Neural crest cell (in vitro differentiated cells): ENCODE data around the gene MEX3C. TPM values are rescaled to one million over a fixed set of nuclear protein-coding genes. Genes with fewer than 3 reads are reported as not detected.

ENCODE experiments used
- DNase-seq: peaks from one replicate; pipeline ENCODE4 v3.0.0; 2021; ENCODE audit warnings: low read depth, mixed read lengths, low spot score
- H3K27ac Mint-ChIP-seq: one replicate; pipeline ENCODE4 v1.8.0; 2021; ENCODE audit warnings: mild to moderate bottlenecking, mixed read lengths; ENCODE audit not compliant: unreplicated experiment
- H3K27me3 Mint-ChIP-seq: 2 replicates; pipeline ENCODE4 v1.8.0; 2021; ENCODE audit warnings: low read depth, mild to moderate bottlenecking, mixed read lengths
- H3K36me3 Mint-ChIP-seq: 2 replicates; pipeline ENCODE4 v1.8.0; 2021; ENCODE audit warnings: low read depth, mild to moderate bottlenecking, mixed read lengths
- H3K4me1 Mint-ChIP-seq: 2 replicates; pipeline ENCODE4 v1.8.0; 2021; ENCODE audit warnings: mixed read lengths
- H3K4me3 Mint-ChIP-seq: one replicate; pipeline ENCODE4 v1.8.0; 2021; ENCODE audit warnings: mild to moderate bottlenecking, mixed read lengths
- H3K9me3 Mint-ChIP-seq: 2 replicates; pipeline ENCODE4 v1.8.0; 2021; ENCODE audit warnings: mixed read lengths
- total RNA-seq: library from RNA; stranded (reverse); gene quantifications from 2 replicates; pipeline ENCODE4 v1.2.1, GENCODE V29; 2021
- TF ChIP-seq, protein P1 (sequence below): fragments of 200-600 bp; sonication (generic); conservative IDR thresholded peaks from 2 replicates; pipeline ENCODE4 v1.5.0; 2021; ENCODE audit warnings: antibody characterized with exemption, mild to moderate bottlenecking

MEX3C gene
- total RNA-seq, 1 donor from 2014 or later: 70.7 TPM

DNA sequence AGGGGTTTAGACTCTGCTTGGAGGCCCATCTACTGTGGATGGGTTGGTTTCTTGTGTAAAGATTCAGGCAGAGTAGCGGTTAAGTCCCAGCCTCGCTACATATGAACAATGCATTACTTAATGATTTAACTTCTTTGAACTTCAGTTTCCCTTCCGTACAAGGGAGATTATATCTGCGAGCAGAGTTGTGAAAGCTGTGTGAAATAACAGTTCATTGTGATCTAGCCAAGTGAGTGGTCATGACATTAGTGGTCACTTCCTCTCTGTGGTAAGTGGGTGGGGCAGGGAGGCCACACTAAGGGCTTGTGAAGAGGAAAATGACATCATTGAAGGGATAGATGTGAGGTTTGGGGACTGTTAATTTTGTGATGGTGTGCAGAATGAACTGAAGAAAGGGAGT, 14.1 kb upstream of the MEX3C start:
- Mint-ChIP-seq H3K27ac (peak overlapping the region; percentile 59), H3K27me3 (no peaks in the 10 kb centered on the region), H3K4me1 (peaks cover 6% of the 10 kb centered on the region), H3K36me3 (no peaks in the 10 kb centered on the region), H3K9me3 (no peaks in the 10 kb centered on the region), H3K4me3 (no peak overlapping the region)
- TF ChIP-seq, protein P1, sequence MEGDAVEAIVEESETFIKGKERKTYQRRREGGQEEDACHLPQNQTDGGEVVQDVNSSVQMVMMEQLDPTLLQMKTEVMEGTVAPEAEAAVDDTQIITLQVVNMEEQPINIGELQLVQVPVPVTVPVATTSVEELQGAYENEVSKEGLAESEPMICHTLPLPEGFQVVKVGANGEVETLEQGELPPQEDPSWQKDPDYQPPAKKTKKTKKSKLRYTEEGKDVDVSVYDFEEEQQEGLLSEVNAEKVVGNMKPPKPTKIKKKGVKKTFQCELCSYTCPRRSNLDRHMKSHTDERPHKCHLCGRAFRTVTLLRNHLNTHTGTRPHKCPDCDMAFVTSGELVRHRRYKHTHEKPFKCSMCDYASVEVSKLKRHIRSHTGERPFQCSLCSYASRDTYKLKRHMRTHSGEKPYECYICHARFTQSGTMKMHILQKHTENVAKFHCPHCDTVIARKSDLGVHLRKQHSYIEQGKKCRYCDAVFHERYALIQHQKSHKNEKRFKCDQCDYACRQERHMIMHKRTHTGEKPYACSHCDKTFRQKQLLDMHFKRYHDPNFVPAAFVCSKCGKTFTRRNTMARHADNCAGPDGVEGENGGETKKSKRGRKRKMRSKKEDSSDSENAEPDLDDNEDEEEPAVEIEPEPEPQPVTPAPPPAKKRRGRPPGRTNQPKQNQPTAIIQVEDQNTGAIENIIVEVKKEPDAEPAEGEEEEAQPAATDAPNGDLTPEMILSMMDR: no peak
- DNase-seq: no peak

DNA sequence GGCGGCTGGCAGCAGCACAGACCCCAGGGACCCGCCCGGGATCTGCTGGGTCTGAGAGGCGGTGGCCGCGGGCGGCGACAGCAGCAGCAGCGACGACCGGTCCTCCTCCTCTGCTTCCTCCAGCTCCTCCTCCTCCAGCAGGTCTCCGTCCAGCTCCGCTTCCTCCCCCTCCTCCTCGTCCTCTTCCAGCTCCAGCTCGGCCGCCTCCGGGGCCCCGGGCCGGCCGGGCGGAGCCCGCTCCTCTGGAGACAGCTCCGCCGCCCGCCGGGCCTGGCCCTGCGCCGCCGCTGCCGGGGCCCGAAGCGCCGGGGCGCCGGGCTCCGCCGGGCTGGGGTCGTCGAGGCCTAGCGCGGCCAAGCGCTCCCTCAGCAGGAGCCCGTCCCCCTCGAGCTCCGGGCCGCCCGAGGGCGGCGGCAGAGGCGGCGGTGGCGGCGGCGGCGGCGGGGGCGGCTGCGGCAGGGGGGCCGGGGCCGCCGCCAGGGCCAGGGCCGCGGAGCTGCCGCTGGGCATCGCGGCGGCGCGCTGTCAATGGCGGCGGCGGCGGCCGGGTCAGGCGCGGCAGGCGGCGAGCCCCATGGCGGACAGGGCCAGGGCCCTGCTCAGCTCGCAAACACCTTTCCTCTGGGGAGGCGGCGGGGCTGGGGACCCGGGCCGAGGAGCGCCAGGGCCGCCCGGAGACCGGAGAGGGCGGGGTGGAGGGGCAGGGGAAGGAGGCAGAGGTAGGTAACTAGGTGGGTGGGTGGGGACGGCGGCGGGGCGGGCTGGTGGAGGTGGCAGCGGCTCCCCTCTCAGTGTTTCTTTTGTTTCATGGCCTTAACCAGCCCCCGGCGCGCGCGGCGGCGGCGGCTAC, 445 bp downstream of the MEX3C start:
- no peaks in the 10 kb centered on the region for H3K36me3 Mint-ChIP-seq
- H3K9me3 Mint-ChIP-seq: no peaks in the 10 kb centered on the region
- peaks cover 34% of the 10 kb centered on the region for H3K4me1 Mint-ChIP-seq
- peak; percentile 30 for DNase-seq
- TF ChIP-seq, protein P1: no peak
- H3K4me3 Mint-ChIP-seq: peak overlapping the region; percentile 94
- H3K27ac Mint-ChIP-seq: peak overlapping the region; percentile 86
- no peaks in the 10 kb centered on the region for H3K27me3 Mint-ChIP-seq

DNA sequence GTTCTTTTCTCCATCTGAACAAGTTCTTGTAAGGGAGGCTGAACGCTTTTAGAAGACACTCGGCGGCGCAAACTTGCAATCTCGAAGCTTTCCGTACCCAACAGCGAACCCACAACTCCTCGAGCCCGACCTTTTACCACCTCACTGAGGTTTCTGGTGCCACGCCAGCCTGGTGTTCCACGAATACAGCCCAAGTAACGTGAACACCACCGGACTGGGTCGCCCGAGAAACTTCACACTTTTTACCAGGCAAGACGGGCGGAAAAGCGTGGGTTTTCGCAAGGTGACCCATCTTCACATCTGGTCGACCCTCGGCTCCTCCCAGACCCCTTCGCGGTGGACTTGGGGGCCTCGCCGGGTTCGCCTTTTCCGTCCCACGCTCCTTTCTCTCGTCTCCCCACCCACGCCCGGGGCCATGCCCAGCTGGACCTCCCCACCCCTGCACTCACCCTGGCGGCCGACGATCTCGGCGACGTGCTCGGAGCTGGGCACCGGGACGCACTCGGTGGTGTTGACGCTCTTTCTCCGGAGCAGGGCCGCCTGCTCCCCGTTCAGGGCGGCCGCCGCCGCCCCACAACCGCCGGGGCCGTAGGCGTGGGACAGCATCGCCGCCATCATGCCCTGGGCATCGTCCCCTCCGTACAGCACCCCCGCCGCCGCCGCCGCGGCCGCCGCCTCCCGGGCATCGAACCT, 1.2 kb downstream of the MEX3C start:
- H3K4me1 Mint-ChIP-seq: peaks cover 41% of the 10 kb centered on the region
- TF ChIP-seq, protein P1: no peak
- H3K27ac Mint-ChIP-seq: peak overlapping the region; percentile 86
- H3K9me3 Mint-ChIP-seq: no peaks in the 10 kb centered on the region
- peak overlapping the region; percentile 92 for H3K4me3 Mint-ChIP-seq
- no peaks in the 10 kb centered on the region for H3K36me3 Mint-ChIP-seq
- no peaks in the 10 kb centered on the region for H3K27me3 Mint-ChIP-seq
- DNase-seq: peak; percentile 10

DNA sequence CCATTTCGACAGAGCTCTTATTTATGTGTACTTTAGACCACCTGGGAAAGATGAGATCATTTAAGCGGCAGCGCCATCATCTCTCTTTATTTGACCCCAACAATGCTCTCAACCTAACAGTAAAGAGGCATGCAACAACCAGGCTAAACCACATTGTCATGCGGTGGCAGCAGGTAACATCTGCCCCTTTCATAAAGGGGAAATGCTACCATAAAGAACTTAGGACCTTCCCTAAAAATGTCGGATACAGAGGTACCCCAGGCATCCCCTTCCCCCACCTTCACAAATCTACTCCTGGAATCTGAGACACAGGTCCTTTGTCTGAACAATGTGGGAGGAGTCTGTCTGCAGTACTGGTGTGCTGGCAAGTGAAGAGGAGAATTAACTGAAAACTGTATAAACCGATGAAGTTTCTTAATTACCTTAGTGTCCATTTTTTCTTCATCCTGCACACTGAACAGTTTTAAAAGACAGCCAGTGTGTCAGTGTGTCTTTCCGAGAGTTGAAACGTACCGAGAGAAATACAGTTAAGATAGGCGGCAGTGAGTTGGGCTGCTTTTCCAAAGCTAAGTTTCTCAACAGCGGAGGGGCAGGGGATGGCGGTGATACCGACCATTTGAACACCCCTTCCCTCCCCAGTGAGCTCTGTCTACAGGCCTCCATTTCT, 1.9 kb downstream of the MEX3C start:
- H3K36me3 Mint-ChIP-seq: no peaks in the 10 kb centered on the region
- TF ChIP-seq, protein P1: no peak
- no peaks in the 10 kb centered on the region for H3K9me3 Mint-ChIP-seq
- H3K27ac Mint-ChIP-seq: peak overlapping the region; percentile 86
- peak overlapping the region; percentile 92 for H3K4me3 Mint-ChIP-seq
- peaks cover 43% of the 10 kb centered on the region for H3K4me1 Mint-ChIP-seq
- no peaks in the 10 kb centered on the region for H3K27me3 Mint-ChIP-seq
- peak; percentile 17 for DNase-seq

DNA sequence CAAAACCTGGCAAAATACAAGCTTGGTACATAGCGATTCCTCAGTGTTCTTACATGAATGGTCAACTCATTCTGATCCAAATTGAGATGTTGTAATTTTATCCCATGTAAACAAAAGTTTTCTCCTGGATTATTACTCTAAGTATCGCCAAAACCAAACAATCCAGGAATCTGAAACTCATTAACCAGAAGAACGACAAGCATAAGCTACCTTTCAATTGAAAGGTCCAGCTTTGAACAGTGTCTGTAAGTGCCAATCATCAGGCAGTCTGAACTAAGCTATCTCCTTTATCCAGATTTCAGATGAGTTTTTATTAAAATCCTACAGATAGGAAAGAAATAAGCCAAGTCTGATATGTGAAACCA, 2.4 kb downstream of the MEX3C start:
- Mint-ChIP-seq H3K36me3 (no peaks in the 10 kb centered on the region), H3K9me3 (no peaks in the 10 kb centered on the region), H3K4me1 (peaks cover 44% of the 10 kb centered on the region), H3K4me3 (peak overlapping the region; percentile 92), H3K27me3 (no peaks in the 10 kb centered on the region), H3K27ac (peak overlapping the region; percentile 86)
- DNase-seq: no peak
- TF ChIP-seq, protein P1: no peak
